MM.1S (cell line): ENCODE data around the gene BLOC1S1.

Source experiments
- EZH2phosphoT487 ChIP-seq: fragments of 300-600 bp; sonication (generic); IDR thresholded peaks from 2 replicates; pipeline ENCODE4 v1.6.1; 2018; ENCODE audit warnings: antibody characterized with exemption, low read length
- TF ChIP-seq, protein P1 (sequence below): fragments of 300-600 bp; sonication (generic); IDR thresholded peaks from 2 replicates; pipeline ENCODE4 v1.5.1; 2016; ENCODE audit warnings: antibody characterized with exemption, low read length, mixed read lengths

DNA sequence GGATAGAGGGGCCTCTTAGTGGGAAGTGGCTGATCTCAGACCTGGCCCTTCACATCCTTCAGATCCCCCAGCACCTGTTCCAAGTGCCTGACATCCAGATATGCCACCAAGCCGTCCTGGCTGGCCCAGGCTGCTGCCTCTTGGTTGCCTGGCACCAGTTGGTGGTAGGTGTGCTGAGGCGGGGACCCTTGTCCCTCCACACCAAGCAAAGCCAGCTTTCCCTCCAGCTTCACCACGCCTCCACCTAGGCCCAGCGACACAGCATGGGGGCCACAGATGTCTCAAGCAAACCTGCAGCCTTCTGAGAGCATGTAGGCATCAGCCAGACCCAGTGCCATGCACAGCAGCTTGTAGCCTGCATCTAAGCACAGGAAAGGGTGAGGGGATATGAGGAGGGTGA lies 16.4 kb downstream of the BLOC1S1 start:
- no peak for TF ChIP-seq EZH2phosphoT487
- TF ChIP-seq, protein P1, sequence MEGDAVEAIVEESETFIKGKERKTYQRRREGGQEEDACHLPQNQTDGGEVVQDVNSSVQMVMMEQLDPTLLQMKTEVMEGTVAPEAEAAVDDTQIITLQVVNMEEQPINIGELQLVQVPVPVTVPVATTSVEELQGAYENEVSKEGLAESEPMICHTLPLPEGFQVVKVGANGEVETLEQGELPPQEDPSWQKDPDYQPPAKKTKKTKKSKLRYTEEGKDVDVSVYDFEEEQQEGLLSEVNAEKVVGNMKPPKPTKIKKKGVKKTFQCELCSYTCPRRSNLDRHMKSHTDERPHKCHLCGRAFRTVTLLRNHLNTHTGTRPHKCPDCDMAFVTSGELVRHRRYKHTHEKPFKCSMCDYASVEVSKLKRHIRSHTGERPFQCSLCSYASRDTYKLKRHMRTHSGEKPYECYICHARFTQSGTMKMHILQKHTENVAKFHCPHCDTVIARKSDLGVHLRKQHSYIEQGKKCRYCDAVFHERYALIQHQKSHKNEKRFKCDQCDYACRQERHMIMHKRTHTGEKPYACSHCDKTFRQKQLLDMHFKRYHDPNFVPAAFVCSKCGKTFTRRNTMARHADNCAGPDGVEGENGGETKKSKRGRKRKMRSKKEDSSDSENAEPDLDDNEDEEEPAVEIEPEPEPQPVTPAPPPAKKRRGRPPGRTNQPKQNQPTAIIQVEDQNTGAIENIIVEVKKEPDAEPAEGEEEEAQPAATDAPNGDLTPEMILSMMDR: no peak
